ENCODE measurements around the gene RAB27A.

DNA sequence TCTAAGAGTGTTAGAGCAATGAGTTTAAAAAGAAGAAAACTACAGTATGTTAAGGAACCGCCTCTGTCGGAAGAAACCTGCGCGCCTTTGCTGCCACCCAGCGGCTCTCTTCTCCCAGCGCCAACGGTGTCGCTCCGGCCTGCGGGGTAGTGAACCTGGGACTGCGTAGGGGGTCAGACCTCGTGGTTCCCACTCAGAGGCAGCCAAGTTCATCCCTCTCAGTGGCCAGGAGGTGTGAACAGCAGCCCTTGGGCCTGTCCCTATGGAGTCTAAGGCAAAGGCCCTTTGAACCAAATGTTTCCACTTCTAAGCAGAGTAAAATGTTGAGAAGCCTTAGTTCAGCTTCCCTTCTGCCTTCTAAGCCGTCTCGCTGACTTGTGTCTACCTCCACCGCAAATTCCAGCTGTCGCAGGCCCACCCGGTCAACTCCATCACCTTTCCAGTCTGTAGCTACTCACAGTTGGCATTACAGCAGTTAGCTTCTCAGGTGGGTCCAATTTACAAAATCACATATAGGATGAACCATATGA is 980 bp upstream of the RAB27A start:
- TF ChIP-seq, protein P1, sequence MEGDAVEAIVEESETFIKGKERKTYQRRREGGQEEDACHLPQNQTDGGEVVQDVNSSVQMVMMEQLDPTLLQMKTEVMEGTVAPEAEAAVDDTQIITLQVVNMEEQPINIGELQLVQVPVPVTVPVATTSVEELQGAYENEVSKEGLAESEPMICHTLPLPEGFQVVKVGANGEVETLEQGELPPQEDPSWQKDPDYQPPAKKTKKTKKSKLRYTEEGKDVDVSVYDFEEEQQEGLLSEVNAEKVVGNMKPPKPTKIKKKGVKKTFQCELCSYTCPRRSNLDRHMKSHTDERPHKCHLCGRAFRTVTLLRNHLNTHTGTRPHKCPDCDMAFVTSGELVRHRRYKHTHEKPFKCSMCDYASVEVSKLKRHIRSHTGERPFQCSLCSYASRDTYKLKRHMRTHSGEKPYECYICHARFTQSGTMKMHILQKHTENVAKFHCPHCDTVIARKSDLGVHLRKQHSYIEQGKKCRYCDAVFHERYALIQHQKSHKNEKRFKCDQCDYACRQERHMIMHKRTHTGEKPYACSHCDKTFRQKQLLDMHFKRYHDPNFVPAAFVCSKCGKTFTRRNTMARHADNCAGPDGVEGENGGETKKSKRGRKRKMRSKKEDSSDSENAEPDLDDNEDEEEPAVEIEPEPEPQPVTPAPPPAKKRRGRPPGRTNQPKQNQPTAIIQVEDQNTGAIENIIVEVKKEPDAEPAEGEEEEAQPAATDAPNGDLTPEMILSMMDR (IDR thresholded peaks at IDR 0.05; ENCODE audit: low read length): peak; percentile 91
- no peak for TF ChIP-seq EZH2 (optimal IDR thresholded peaks at IDR 0.05; ENCODE audit: low read depth, low read length)
